Measurements from ENCODE around the gene SRSF7. TPM values are rescaled to one million over a fixed set of nuclear protein-coding genes. Genes with fewer than 3 reads are reported as not detected.
"Not testable (repeated sequence)": the region's sequence is repeated elsewhere in the genome, so short reads cannot be mapped to it uniquely, and the experiment has no call there.

SRSF7 gene
- total RNA-seq, 1 donor from 2014 or later: 45.9 TPM

DNA sequence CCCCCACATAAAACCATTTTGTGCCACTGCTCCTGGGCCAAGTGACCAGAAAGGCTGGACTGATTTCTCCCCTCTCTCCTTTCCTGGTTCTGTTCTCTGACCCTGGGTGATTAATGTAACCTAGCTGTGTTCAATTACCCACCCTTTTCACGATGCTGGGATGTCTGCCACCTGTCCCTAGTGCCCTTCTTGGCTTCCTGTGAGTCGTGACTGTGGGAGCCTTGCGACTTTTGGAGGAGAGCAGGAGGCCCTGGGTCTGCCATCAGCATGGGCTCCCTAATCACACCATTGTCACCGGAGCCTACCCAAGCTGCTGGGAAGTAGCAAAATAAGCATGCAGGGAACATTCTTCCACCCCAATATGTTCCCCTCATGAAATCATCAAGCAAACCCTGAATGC lies 38.3 kb downstream of the SRSF7 start:
- DNase-seq (no peak), ATAC-seq (ENCODE audit: poor library complexity) (no peak)
- intact Hi-C loops (cut with DNase I): no loop called here

DNA sequence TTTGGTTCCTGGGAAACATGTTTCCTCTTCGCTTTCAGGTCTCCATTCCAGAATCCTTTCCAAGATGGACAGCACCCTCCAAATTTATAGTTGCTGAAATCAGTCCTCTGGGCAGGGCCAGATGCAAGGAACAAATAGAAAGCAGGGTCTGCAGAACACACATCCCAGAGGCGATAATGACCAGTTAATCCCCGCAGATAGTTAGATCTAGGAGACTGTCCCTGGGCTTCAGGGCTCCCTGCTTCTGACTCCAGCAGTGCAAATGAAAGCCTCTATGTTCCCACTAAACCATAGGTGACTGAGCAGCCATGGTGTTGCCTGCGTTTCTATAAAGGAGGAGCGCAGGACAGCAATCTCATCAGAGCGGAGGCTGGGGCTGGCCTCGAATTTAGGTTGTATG lies 38.7 kb downstream of the SRSF7 start:
- DNase-seq: no peak
- intact Hi-C loops (cut with DNase I): no loop called here
- no peak for ATAC-seq (ENCODE audit: poor library complexity)

DNA sequence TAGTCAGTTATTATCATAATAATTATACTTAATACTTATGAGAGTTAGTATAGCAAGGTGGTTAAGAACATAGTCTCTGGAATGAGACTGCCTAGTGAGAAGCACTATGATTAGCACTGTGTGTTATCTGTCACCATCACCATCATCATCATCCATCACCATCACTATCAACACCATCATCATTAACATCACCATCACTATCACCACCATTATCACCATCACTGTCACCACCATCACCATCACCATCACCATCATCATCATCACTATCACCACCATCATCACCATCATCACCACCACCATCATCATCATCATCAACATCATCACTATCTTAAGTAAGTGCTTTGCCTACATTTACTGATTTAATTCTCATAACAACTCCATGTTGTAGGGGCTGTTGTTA lies 39.6 kb downstream of the SRSF7 start:
- DNase-seq (no peak), ATAC-seq (ENCODE audit: poor library complexity) (no peak)
- intact Hi-C loops (cut with DNase I): no loop called here

DNA sequence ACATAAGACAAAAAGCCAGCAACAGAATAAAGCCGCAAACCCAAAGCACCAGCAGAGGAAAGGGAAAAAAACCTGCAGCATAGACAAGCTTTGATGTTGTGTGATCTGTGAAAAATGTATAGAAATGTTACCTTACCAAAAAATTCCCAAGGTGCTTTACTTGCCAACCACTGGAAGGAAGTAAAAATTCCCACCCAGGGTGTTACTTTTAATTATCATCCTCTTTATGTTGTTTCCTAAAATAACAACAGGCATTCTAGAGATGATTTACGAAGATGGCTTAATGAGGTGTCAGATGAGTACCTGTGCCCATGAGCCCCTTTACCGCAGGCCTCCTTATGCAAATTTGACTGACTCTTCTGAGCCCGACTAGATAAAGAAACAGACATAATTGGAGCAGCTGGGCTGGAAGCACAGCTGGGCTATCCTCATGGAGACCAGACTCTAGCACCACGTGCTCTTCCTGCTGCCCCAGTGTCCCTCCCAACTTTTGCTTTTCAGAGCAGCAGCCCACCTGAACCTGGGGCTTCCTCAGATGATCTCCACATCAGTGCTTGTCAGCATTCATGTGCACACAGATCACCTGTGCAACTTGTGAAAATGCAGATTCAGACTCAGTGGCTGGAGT lies 41.5 kb downstream of the SRSF7 start:
- intact Hi-C loops (cut with DNase I): no loop called here
- DNase-seq (no peak), ATAC-seq (ENCODE audit: poor library complexity) (no peak)

DNA sequence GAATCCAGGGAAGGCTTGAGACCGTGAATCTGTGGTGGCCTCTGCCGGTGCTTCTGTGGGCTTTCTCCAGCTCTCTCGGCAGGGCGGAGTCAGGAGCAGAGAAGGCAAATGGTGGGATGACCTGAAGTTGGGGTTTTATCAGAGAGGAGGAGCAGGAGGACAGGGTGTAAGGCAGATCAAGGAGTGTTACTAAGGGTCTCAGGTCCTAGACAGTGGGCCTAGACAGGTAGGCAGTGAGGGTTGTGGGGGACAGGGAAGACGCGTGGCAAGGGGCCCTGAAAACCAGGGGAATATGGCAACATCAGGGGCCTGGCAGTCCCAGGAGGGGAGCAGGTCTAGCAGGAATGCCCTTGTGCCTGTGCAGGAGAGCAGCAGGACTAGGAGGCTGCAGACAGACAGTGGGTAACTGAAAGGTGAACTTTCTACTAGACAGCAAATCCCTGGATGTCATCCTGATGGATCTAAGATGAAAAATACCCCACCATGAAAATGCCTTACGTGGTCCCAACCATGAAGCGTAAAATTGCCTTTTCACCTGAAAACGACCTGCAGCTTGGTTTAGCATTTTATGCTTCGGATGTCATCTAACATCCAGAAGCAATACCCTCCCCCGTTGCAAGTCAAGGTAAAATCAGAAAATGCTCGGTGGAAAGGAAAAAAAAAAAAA lies 42.1 kb downstream of the SRSF7 start:
- no peak for DNase-seq
- intact Hi-C loops (cut with DNase I): no loop called here

DNA sequence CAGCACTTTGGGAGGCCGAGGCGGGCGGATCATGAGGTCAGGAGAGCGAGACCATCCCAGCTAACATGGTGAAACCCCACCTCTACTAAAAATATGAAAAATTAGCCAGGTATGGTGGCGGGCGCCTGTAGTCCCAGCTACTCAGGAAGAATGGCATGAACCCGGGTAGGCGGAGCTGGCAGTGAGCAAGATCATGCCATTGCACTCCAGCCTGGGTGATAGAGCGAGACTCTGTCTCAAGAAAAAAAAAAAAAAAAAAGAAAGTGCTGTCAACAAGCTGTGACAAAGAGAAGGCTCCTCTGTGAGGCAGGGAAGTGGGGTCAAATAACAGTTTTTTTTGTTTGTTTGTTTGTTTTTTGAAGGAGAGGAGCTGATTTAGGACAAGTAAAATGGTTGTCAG lies 42.7 kb downstream of the SRSF7 start:
- not testable (repeated sequence) for ATAC-seq (ENCODE audit: poor library complexity)

More for the DNA sequence above, 42.1 kb downstream of the SRSF7 start:
- no peak for ATAC-seq (ENCODE audit: poor library complexity)

DNA sequence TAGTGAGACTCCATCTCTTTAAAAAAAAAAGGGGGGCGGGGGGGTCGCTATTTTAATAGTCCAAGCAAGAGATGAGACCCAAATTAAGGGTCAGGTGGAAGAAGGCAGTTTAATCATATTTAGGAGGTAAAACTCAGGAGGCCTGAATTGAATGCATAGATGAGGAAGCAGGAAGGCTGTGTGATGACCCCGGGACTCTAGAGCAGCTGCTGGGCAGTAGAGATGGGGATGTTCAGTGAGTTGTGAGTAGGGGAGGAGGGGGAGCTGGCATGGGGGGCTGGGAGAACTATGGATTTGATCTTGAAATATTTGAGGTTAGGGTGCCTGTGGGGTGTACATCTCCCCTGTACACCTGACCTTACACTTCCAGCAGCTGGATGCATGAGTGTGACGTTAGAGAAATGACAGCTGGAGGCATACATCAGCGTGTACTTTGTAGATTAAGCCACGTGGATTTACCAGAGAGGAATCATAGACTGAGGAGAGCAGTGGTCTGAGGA lies 44.3 kb downstream of the SRSF7 start:
- ATAC-seq (ENCODE audit: poor library complexity) (no peak), DNase-seq (no peak)
- intact Hi-C loops (cut with DNase I): no loop called here

More for the DNA sequence above, 42.7 kb downstream of the SRSF7 start:
- DNase-seq; intact Hi-C loops (cut with DNase I): not testable (repeated sequence)

DNA sequence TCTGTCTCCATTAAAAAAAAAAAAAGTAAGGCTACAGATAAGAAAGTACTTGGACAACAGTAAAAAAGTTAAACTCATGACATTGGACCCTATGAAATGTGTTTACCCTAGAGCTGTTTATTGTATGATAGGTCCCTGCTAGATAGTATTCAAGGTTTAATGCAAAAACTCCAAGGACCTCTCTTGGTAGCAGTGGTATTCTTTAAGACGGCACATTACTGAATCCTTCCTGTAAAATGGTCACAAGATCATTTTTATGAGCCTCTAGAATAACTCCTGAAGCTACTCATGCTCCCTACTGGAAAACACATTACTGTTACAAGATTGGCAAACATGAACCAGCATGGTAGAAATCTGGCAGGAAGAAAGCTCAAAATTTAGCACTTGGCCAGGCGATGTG lies 46.5 kb downstream of the SRSF7 start:
- intact Hi-C loops (cut with DNase I): no loop called here
- DNase-seq (no peak), ATAC-seq (ENCODE audit: poor library complexity) (no peak)

DNA sequence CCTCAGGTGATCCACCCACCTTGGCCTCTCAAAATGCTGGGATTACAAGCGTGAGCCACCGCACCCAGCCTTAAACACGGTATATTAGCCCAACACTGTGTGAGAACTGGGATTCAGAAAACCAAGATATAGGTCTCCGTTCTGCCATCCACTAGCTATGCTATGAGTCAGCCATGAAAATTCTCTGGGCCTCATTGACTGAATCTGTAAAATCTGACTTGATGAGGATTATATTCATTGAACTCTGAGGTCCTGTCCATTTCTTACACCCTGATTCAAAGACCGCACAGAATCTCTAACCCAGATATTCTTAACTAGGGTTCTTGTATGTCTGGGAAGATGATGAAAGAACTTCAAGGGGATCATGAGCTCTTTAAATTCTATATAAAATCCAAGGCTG lies 47.8 kb downstream of the SRSF7 start:
- DNase-seq; intact Hi-C loops (cut with DNase I); ATAC-seq (ENCODE audit: poor library complexity): not testable (repeated sequence)

DNA sequence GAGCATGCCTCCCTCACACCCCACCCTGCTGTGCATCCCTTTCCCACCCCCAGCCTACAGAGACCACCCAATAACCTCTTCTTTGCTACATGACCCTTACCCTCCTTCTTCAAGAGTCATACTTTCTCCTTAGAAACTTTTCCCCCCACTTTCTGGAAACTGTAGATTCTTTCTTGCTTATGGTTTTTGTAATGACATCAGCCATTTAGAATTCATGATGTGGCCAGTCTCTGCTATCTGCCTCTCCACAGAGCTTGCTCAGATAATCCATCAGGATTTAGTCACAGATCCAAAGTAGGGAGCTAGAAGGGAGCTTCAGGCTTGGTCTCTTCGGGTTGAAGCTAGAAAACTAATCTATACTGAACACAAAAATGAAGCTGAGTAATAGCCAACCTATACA lies 48.7 kb downstream of the SRSF7 start:
- ATAC-seq (ENCODE audit: poor library complexity) (no peak), DNase-seq (no peak)
- intact Hi-C loops (cut with DNase I): no loop called here

DNA sequence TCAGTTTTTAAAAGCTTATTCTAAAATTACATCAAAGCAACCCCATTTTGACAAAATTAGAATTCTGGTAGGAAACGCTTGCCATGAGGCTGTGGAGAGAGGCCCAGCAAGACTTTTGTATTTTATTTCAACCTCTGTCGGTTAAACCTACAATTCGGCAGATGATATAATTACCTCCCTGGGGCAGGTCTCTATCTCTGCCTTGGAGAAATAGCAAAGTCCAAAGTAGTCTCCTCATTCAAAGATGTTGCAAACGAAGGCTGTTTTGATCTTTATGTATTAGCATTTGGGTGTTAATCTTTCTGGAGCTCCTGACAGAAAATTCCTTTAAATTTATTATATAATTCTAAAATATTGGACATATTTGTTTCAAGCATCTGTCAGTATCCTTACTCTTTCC lies 49.6 kb downstream of the SRSF7 start:
- DNase-seq: no peak
- intact Hi-C loops (cut with DNase I): no loop called here
- no peak for ATAC-seq (ENCODE audit: poor library complexity)

DNA sequence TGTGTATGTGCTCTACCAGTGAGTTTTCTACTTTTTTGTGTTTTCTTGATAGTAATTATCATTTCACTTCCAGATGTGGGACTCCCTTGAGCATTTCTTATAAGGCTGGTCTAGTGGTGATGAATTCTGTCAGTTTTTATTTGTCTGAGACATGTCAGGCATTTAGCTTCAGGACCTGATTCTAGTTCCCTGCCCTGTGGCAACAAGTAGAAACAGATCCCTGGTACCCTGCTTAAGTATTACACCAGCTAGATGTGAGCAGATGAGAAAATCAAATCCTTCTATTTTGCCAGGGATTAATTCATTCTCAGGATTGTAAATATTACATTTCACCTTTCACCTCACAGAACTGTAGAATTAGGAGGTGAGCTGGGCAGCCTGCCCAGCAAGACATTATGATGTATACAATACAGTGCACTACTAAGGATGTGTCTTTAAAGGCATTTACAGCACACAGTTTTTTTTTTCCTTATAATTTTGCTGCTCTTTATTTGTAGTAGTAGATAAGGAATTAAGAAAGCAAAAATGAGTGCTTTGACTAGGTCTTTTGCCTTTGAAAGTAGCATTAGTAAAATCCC lies 50.2 kb downstream of the SRSF7 start:
- intact Hi-C loops (cut with DNase I): no loop called here

DNA sequence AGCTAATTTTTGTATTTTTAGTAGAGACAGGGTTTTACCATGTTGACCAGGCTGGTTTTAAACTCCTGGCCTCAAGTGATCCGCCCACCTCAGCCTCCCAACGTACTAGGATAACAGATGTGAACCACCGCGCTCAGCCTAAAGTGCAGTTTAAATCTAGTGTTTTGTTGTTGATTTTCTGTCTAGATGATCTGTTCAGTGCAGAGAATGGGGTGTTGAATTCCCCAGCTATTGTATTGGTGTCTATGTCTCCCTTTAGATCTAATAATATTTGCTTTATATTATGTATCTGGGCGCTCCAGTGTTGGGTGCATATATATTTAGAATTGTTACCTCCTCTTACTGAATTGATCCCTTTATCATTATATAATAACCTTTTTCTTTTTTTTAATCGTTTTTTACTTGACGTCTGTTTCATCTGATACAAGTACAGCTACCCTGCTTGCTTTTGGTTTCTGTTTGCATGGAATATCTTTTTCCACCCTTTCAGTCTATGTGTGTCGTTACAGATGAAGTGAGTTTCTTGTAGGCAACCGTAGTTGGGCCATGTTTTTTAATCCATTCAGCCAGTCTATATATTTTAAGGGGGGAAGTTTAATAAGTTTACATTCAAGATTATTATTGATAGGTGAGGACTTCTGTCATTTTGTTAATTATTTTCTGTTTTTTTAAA lies 50.9 kb downstream of the SRSF7 start:
- ATAC-seq (ENCODE audit: poor library complexity) (no peak), DNase-seq (no peak)
- intact Hi-C loops (cut with DNase I): no loop called here

More for the DNA sequence above, 50.2 kb downstream of the SRSF7 start:
- ATAC-seq (ENCODE audit: poor library complexity) (no peak), DNase-seq (no peak)

DNA sequence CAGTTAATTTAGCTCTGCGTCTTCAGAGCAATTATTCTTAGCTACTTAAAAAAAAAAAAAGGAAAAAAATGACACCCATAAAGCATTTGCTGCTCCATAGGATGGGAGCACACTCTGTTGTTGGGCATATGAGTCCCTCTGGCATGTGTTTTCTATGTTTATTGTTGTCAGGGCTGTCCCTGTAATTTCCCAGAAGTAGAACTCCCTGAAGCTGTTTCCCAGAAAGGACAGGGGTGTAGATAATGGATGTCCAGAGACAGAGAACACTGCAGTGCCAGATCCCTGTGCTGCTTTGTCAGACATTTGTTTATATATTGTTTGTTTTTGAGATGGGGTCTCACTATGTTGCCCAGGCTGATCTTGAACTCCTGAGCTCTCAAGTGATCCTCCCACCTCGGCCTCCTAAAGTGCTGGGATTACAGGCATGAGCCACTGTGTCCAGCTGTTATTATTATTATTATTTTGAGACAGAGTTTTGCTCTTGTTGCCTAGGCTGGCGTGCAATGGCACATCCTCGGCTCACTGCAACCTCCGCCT lies 52.6 kb downstream of the SRSF7 start:
- no peak for DNase-seq
- no peak for ATAC-seq (ENCODE audit: poor library complexity)
- intact Hi-C loops (cut with DNase I): no loop called here

DNA sequence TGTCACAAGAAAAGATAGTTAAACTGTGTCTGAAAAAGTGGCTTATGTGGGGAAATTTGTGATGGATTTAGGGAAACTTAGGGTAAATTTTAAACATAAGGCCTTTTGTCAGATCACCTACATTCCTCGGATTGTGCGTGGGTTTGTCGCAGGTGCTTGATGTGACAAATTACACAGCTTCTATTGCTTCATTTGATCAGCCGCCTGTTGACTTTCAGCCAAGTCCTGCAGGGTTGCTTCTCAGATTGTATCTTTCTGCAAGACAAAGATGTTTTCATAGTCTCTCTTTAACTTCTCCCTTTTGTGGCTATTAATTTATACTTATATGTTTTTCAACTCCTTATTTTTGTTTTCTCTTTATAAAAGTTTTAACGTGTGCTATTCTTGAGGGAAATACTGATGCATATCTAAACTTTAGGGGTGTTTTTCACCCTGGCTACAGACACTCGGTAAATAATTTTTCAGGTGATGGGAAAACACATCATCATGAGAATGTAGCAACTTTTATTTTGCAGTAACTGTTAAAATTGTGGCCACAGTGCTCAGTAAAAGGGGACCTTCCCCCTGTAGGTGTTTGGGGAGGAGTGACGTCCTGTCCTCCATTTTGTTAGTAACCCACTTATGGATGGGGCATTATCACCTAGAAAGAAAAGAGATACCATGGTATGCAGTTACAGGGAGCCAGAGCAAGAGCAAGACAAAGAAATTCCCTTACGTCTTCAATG lies 53.9 kb downstream of the SRSF7 start:
- intact Hi-C loops (cut with DNase I): no loop called here
- no peak for ATAC-seq (ENCODE audit: poor library complexity)

More for the DNA sequence above, 53.9 kb downstream of the SRSF7 start:
- no peak for DNase-seq
